HG02623 (cell line): ENCODE data around the gene PRKAG2.
"Not testable (repeated sequence)": the region's sequence is repeated elsewhere in the genome, so short reads cannot be mapped to it uniquely, and the experiment has no call there.

Experiments
- ATAC-seq: cut with Tn5 transposase; IDR thresholded peaks from one replicate; pipeline ENCODE4 v1.9.1; 2021; ENCODE audit warnings: moderate library complexity; ENCODE audit not compliant: unreplicated experiment

Gene PRKAG2

DNA sequence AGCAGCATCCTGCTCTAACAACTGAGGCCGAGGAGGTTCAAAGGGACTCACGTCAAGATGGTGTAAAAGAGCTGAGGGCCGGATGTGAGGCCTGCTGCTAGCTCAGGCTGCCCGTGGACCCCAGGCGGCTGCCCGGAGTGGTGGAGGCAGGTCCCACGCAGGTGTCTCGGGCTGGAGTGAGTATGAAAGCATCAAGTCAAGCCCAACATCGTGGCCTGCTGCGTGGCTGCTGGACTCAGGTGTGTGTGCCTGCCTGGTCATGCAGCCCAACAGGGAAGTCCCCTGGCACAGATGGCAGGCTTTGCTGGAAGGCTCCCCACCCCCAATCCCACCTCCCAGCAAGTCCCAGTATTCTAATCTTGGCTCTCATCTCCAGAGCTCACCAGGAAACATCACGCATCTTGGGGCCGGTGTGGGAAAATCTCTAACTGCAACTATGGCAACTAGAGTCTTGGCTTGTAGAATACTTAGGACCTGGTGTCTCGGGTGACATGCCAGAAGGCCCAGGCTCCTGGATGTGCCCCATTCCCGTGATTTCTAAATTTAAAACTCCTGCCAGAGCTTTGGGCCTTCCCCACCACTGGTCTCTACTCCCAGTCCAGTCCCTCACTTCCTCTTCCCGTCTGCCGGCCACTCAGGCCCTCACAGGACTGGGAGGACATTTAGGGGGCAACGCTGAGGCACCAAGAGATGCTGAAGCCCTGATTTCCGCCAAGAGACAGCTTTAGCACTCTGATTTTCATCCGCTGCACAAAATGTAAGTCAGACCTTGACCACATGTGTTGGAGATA, 85.9 kb downstream of the PRKAG2 start:
- ATAC-seq, result no peak

- ATAC-seq, result no peak
Measured at GRCh38 chr7:151790095-151790829, 86.7 kb downstream of the PRKAG2 start.

GRCh38 chr7:151789380-151789947, 87.5 kb downstream of the PRKAG2 start:
- no peak for ATAC-seq

DNA sequence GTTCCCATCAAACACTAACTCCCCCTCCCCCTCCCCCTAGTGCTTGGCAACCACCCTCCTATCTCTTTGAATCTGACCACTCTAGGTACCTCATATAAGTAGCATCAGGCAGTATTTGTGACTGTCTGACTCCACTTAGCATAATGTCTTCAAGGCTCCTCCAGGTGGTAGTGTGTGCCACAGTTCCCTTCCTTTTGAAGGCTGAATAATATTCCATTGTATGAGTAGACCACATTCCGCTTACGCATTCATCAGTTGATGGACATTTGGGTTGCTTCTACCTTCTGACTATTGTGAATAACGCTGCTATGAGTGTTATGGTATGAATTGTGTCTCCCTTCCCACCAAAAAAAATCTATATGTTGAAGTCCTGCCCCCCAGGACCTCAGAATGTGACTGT, 89.6 kb downstream of the PRKAG2 start:
- ATAC-seq, result no peak

DNA sequence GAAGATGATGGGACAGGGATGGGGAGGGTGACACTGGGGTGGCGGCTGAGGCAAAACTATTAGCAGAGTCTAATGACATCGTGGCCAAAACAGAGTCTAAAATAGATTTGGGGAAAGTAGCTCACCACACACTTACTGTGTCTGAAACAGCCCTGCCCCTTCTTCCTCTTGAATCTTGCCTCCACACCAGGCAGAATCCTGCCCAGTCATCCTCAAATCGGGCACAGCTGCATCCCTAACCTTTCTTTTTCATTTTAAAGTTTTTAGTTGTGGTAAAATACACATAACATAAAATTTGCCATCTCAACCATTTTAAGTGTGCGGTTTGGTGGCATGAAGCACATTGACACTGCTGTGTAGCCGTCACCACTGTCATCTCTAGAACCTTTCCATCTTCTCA, 90.0 kb downstream of the PRKAG2 start:
- no peak for ATAC-seq

DNA sequence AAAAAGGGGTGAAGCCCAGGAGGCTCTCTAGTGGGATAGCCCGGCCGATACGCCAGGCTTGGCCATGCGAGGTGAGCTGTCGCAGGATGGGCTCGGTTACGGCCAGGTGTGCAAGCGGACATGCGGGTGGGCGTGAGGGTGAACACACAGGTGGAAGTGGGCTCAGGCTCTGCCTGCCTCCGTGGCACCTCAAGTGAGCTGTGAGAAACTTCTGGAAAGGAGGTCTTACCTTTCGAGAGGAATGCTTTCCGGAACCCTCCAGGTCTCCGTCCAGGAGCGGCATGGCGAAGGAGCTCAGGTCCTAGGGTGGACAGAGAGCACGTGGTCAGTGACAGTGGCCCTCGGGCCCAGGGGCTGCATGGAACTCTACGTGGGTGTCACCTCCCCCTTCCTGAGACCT, 90.7 kb downstream of the PRKAG2 start:
- no peak for ATAC-seq

DNA sequence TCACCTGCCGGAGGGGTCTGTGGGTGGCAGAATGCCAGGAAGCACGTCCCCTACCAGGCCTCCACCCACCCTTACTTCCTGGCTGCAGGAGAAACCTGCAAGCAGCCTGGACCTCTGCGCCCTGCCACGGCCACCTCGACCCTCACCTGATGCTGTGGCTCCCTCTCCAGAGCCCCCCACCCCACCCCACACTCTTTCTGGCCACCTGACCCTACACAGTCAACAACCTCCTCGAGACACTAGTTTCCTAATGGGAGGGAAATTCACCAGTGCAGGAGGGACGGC, 91.3 kb downstream of the PRKAG2 start:
- no peak for ATAC-seq

GRCh38 chr7:151784853-151785680, 91.8 kb downstream of the PRKAG2 start:
- ATAC-seq, result no peak

DNA sequence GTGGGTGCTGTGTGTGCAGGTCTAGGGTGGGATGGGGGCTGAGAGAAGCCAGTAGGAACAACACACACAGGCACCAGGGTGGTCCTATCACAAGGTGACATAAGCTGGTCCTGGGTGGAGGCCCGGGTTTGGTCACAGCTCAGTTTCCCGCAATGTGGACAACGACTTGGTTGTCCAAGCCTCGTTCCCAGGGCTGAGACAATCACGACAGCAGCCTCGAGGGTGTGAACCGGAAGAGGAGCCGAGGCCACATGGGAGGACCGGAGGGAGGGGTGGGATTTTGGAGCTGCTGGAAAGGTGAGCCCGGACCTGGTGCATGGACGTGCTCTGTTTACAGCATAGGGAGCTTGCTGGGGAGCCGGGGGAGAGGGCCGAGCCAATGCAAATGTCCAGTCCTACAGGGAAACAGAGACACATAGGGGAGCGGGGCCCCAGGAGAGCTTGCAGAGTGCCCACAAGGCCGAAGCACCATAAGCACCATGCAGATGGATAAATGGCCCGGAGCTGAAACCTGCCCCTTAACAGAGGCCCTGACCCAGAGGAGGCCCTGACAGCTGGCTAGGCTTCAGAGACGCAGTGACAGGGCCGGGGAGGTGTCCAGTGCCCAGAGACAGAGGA, 92.8 kb downstream of the PRKAG2 start:
- ATAC-seq, result no peak

- ATAC-seq, result peak; percentile 86
Measured at GRCh38 chr7:151782598-151783448, 94.1 kb downstream of the PRKAG2 start.

GRCh38 chr7:151782256-151782597, 94.7 kb downstream of the PRKAG2 start:
- not testable (repeated sequence) for ATAC-seq

GRCh38 chr7:151781161-151781845, 95.6 kb downstream of the PRKAG2 start:
- ATAC-seq, result no peak

- ATAC-seq, result no peak
Measured at GRCh38 chr7:151780631-151781030, 96.3 kb downstream of the PRKAG2 start.

DNA sequence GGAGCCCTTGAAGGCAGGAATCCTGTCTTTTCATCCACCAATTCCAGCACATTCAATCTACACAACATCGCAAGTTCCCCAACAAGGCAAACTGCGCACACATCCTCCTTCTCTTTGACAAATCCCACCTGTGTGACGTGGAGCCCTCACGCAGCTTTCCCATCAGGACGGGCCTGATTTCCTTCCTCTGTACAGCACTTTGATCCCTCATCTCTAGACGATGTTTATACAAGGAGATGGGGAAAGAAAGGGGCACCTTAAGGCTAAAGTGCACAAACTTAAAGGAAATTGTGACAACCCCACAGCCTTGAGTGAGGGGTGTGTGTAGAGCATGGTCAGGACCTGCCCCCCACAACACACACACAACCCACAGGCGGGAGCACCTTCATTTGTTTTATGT, 97.2 kb downstream of the PRKAG2 start:
- no peak for ATAC-seq

- ATAC-seq, result no peak
Measured at GRCh38 chr7:151779255-151779654, 97.7 kb downstream of the PRKAG2 start.

GRCh38 chr7:151777908-151778670, 98.8 kb downstream of the PRKAG2 start:
- ATAC-seq, result no peak

- no peak for ATAC-seq
Measured at GRCh38 chr7:151777495-151777880, 99.4 kb downstream of the PRKAG2 start.

- no peak for ATAC-seq
Measured at GRCh38 chr7:151776876-151777494, 99.9 kb downstream of the PRKAG2 start.
